Dermis lymphatic vessel endothelial cell (primary cell): Measurements from ENCODE around the gene THUMPD1. TPM values are rescaled to one million over a fixed set of nuclear protein-coding genes. Genes with fewer than 3 reads are reported as not detected.

Source experiments
- total RNA-seq: library from RNA; depleted of rRNA; stranded (reverse); fragments of >200 nt; gene quantifications from 2 replicates; pipeline ENCODE4 v1.2.1, GENCODE V29; 2014

The THUMPD1 gene, protein sequence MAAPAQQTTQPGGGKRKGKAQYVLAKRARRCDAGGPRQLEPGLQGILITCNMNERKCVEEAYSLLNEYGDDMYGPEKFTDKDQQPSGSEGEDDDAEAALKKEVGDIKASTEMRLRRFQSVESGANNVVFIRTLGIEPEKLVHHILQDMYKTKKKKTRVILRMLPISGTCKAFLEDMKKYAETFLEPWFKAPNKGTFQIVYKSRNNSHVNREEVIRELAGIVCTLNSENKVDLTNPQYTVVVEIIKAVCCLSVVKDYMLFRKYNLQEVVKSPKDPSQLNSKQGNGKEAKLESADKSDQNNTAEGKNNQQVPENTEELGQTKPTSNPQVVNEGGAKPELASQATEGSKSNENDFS
- total RNA-seq, result 76.0 and 84.6 TPM in 2 replicates

DNA sequence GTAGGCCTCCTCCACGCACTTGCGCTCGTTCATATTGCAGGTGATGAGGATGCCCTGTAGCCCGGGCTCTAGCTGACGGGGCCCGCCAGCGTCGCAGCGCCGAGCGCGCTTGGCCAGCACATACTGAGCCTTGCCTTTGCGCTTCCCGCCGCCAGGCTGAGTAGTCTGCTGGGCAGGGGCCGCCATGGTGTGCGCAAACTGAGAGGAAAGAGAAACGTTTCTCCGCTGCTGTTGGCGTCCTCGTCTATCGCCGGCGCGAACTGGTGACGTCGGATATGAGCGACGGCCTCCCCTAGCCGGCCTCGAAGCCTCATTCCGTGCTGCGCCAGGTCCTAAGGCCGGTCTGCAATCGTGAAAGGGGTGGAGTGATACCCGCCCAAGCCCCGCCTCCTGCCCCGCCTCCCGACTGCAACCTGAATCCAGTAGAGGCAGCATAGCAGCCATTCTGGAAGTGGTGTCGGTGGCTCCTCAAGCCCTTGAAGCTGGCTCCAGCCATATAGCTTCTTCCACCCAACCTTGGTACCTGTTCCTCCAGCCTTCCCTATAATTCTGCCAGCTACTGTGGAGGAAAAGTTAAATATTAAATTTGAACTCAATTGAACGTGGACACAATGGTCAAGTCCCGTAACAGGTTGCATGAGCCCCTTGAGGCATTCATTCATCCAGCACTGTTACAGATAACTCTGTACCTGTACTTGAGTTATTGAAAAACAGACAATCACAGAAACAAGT lies at the start of gene THUMPD1:
Gene THUMPD1 (minus strand): TSS at position 265 of the 732 bp plus-strand sequence. CDS start 79 bp downstream, at position 186.

DNA sequence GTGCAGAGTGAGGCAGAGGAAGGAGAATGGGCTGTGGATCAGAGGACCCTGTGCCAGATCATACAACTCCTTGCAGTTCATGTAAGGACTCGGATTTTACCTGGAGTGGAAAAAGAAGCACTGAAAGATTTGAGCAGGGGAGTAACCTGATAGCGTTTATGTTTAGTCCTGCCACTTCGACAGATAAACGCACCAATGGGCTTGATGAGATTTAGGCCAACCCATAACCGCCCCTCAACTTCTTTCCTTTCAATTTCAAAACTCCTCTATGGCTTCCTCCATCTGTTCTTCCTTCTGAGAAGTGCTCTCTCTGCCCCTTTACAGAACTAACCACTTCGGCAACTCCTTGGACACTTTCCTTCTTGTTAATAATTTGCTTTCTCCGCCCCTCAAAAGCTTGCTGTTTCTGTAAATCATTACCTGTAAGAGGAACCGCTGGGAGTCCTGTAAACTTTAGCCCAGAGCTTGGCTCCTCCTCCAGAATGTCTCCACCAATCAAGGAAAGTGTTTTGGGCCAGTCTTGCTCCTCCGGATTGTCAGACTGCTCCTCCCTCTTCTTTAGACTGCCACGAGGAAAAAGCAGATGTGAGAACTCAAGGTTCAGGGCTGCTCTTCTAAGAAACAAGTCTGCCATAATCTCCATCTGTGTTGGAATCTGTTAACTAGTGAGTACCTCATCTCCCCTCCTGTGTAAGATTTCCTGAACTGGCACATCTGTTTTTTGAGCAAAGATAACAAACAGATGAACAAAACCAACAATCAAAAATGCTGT lies 22.0 kb upstream of the THUMPD1 start, which contains the start of gene ACSM3:
Gene ACSM3 (plus strand): TSS at position 554 of the 772 bp plus-strand sequence. CDS start 6,021 bp downstream, outside the sequence.

Other genes starting within 250 kb of the THUMPD1 start
- gene ACSM2B, start 165.5 kb downstream of the THUMPD1 start, total RNA-seq, result 0.43 TPM in 2 replicates
- gene ACSM1, start 44.1 kb downstream of the THUMPD1 start, total RNA-seq, result 0.09 TPM in 1 of 2 replicates, not detected in the other
- not detected in 2 replicates for gene ACSM3, start 22.2 kb upstream of the THUMPD1 start, total RNA-seq
- 11.4 and 13.9 TPM in 2 replicates for gene ERI2, start 64.7 kb upstream of the THUMPD1 start, total RNA-seq
- gene REXO5, start 64.7 kb upstream of the THUMPD1 start, total RNA-seq, result 2.2 and 3.7 TPM in 2 replicates
- gene DCUN1D3, start 158.5 kb upstream of the THUMPD1 start, total RNA-seq, result 17.1 and 20.2 TPM in 2 replicates
- gene LYRM1, start 159.0 kb upstream of the THUMPD1 start, total RNA-seq, result 45.2 and 54.7 TPM in 2 replicates